Left renal cortex interstitium (tissue), 4 donors: ENCODE measurements around the gene VWA8. TPM values are rescaled to one million over a fixed set of nuclear protein-coding genes. Genes with fewer than 3 reads are reported as not detected.
"Not testable (repeated sequence)": the region's sequence is repeated elsewhere in the genome, so short reads cannot be mapped to it uniquely, and the experiment has no call there.

Experiments
- DNase-seq, 4 donors: peaks; one replicate each; pipeline ENCODE4 v3.0.0-alpha.2; 2013; ENCODE audit warnings: low read depth in 4 of 4, low spot score in 2 of 4, missing footprints in 1 of 4
- polyA plus RNA-seq, 4 donors: library from polyadenylated mRNA; unstranded; fragments of 120-200 nt; gene quantifications; one replicate each; pipeline ENCODE4 v1.2.1, GENCODE V29; 2013; ENCODE audit not compliant: insufficient read length in 4 of 4

The VWA8 gene
- polyA plus RNA-seq, 4 donors: 18.2 to 23.1 (median 19.5) TPM

GRCh38 chr13:41624041-41624440, 336.9 kb downstream of the VWA8 start:
- DNase-seq: no peak

- no peak for DNase-seq
Measured at GRCh38 chr13:41622432-41623429, 338.2 kb downstream of the VWA8 start.

GRCh38 chr13:41621716-41622431, 339.0 kb downstream of the VWA8 start:
- DNase-seq: no peak

- not testable (repeated sequence) for DNase-seq
Measured at GRCh38 chr13:41617633-41618032, 343.3 kb downstream of the VWA8 start.

GRCh38 chr13:41616151-41616550, 344.8 kb downstream of the VWA8 start:
- no peak for DNase-seq

- DNase-seq: peak in 2 of 4 donors; percentile 8 to 18
Measured at GRCh38 chr13:41615528-41615855, 345.4 kb downstream of the VWA8 start.

GRCh38 chr13:41614671-41615527, 346.0 kb downstream of the VWA8 start:
- peak in 1 of 4 donors; percentile 9 for DNase-seq

- peak in 1 of 4 donors; percentile 32 for DNase-seq
Measured at GRCh38 chr13:41613984-41614661, 346.8 kb downstream of the VWA8 start.

GRCh38 chr13:41613471-41613870, 347.4 kb downstream of the VWA8 start:
- DNase-seq: no peak

GRCh38 chr13:41611385-41611784, 349.5 kb downstream of the VWA8 start:
- DNase-seq: no peak

GRCh38 chr13:41610404-41610803, 350.5 kb downstream of the VWA8 start:
- DNase-seq: no peak

GRCh38 chr13:41609828-41610227, 351.1 kb downstream of the VWA8 start:
- DNase-seq: no peak

- DNase-seq: no peak
Measured at GRCh38 chr13:41608839-41609177, 352.1 kb downstream of the VWA8 start.

GRCh38 chr13:41608111-41608838, 352.6 kb downstream of the VWA8 start:
- DNase-seq: no peak

GRCh38 chr13:41606646-41607045, 354.3 kb downstream of the VWA8 start:
- no peak for DNase-seq

GRCh38 chr13:41605319-41606285, 355.3 kb downstream of the VWA8 start:
- DNase-seq: no peak

GRCh38 chr13:41603917-41604316, 357.0 kb downstream of the VWA8 start:
- DNase-seq: no peak

- no peak for DNase-seq
Measured at GRCh38 chr13:41601718-41602445, 359.0 kb downstream of the VWA8 start.
